Spleen (tissue), 7 donors: ENCODE measurements around the gene RNF141.

Experiments used
- CTCF ChIP-seq, 11 experiments: fragments of 200-600 bp in 7 of 11; fragments of 450-650 bp in 4 of 11; sonication (generic) in 4 of 11; IDR thresholded peaks in 8 of 11; conservative IDR thresholded peaks in 3 of 11; 1 replicate in 7 of 11; 2 replicates in 4 of 11; pipeline versions ENCODE4 v1.4.0 to v1.8.0; 2016 to 2021; ENCODE audit warnings: antibody characterized with exemption in 11 of 11, inconsistent platforms in 4 of 11, mild to moderate bottlenecking in 1 of 11
- POLR2A ChIP-seq, 3 donors: fragments of 450-650 bp; IDR thresholded peaks; one replicate each; pipeline ENCODE4 v1.5.1; 2017; ENCODE audit warnings: antibody characterized with exemption in 3 of 3, mild to moderate bottlenecking in 1 of 3
- POLR2AphosphoS5 ChIP-seq, 3 donors: sonication (generic); formaldehyde crosslinking; IDR thresholded peaks; one replicate each; pipeline ENCODE4 v1.5.1; 2017; ENCODE audit warnings: antibody characterized with exemption in 3 of 3
- donor health status: DM: no; HTN: no; CAD: no; lungs with moderate emphysema.
- donor health status: DM: no; HTN: no; CAD: no.
- donor health status: DM: no; HTN: no; CAD: no.

GRCh38 chr11:10533323-10533722 lies 7.7 kb downstream of the RNF141 start:
- TF ChIP-seq CTCF (IDR thresholded peaks at IDR 0.05 in 8 of 11, conservative IDR thresholded peaks at IDR 0.05 in 3 of 11), result no peak
- TF ChIP-seq POLR2AphosphoS5 (IDR thresholded peaks at IDR 0.05), result no peak
- no peak for TF ChIP-seq POLR2A (IDR thresholded peaks at IDR 0.05)
